PC-3 (cell line): ENCODE results near the gene TSNAX. TPM values are rescaled to one million over a fixed set of nuclear protein-coding genes. Genes with fewer than 3 reads are reported as not detected.

Experiments used
- ATAC-seq: fragments of 200-7000 bp; cut with Tn5 transposase; 2 replicates; pipeline ENCODE4 v1.9.1; 2020; ENCODE audit warnings: mild to moderate bottlenecking, moderate library complexity
- BruUV-seq: library from RNA; stranded (reverse); fragments of 400-500 nt; replicated peaks from 2 replicates; lab custom pipeline; 2021; lab: Mats Ljungman, UMichigan
- CTCF ChIA-PET: fragments of 300-600 bp; sonication (Branson Sonifier 250); formaldehyde crosslinking; loops from one replicate; lab custom pipeline; 2022; ENCODE audit warnings: antibody characterized with exemption; lab: Charles Lee
- POLR2A ChIA-PET: fragments of 300-600 bp; sonication (Branson Sonifier 250); formaldehyde crosslinking; loops from one replicate; lab custom pipeline; 2022; ENCODE audit warnings: antibody characterized with exemption; ENCODE audit not compliant: unreplicated experiment; lab: Charles Lee
- DNase-seq: peaks from one replicate; pipeline ENCODE4 v3.0.0-alpha.2; 2015
- H2AFZ ChIP-seq: fragments of 300-600 bp; sonication (generic); 2 replicates; pipeline ENCODE4 v1.6.0; 2016; ENCODE audit warnings: antibody characterized with exemption, low read length
- H3F3A ChIP-seq: fragments of 300-600 bp; sonication (generic); one replicate; pipeline ENCODE4 v1.6.0; 2017; ENCODE audit warnings: antibody characterized with exemption, low read length, control low read depth, mild to moderate bottlenecking; ENCODE audit not compliant: unreplicated experiment
- H3K27ac ChIP-seq: fragments of 300-600 bp; sonication (generic); 2 replicates; pipeline ENCODE4 v1.5.1; 2016; ENCODE audit warnings: mild to moderate bottlenecking, low read length
- H3K27me3 ChIP-seq: fragments of 300-600 bp; sonication (generic); 2 replicates; pipeline ENCODE4 v1.6.1; 2016; ENCODE audit warnings: low read length, mixed read lengths
- H3K36me3 ChIP-seq: fragments of 300-600 bp; sonication (generic); 2 replicates; pipeline ENCODE4 v1.6.1; 2016; ENCODE audit warnings: low read depth, mixed run types, low read length, mixed read lengths
- H3K4me1 ChIP-seq: fragments of 300-600 bp; sonication (generic); 2 replicates; pipeline ENCODE4 v1.5.1; 2016; ENCODE audit warnings: low read length; ENCODE audit not compliant: insufficient read depth
- H3K4me2 ChIP-seq: fragments of 300-600 bp; sonication (generic); 2 replicates; pipeline ENCODE4 v1.6.0; 2016; ENCODE audit warnings: low read length
- H3K4me3 ChIP-seq: fragments of 300-600 bp; sonication (generic); 2 replicates; pipeline ENCODE4 v1.5.1; 2016; ENCODE audit warnings: mild to moderate bottlenecking, low read length, mixed read lengths
- H3K79me2 ChIP-seq: fragments of 300-600 bp; sonication (generic); 2 replicates; pipeline ENCODE4 v1.6.1; 2017; ENCODE audit warnings: low read length, mixed read lengths
- H3K9ac ChIP-seq: fragments of 300-600 bp; sonication (generic); 2 replicates; pipeline ENCODE4 v1.6.0; 2016; ENCODE audit warnings: mild to moderate bottlenecking, low read length
- H3K9me2 ChIP-seq: fragments of 300-600 bp; sonication (generic); replicated peaks from 2 replicates; pipeline ENCODE4 v1.6.1; 2016; ENCODE audit warnings: mixed run types, low read length, mixed read lengths
- H3K9me3 ChIP-seq: fragments of 300-600 bp; sonication (generic); 2 replicates; pipeline ENCODE4 v1.6.1; 2016; ENCODE audit warnings: low read length, mixed read lengths
- H4K20me1 ChIP-seq: fragments of 300-600 bp; sonication (generic); 2 replicates; pipeline ENCODE4 v1.6.1; 2016; ENCODE audit warnings: low read length, mixed read lengths
- CTCF ChIP-seq: fragments of 300-600 bp; sonication (generic); conservative IDR thresholded peaks from 2 replicates; pipeline ENCODE4 v1.5.1; 2017; ENCODE audit warnings: antibody characterized with exemption, low read depth, mild to moderate bottlenecking, low read length
- EZH2 ChIP-seq: fragments of 300-600 bp; sonication (generic); IDR thresholded peaks from one replicate; pipeline ENCODE4 v1.6.1; 2017; ENCODE audit warnings: antibody characterized with exemption, mild to moderate bottlenecking, low read length; ENCODE audit not compliant: unreplicated experiment
- EZH2phosphoT487 ChIP-seq: fragments of 300-600 bp; sonication (generic); IDR thresholded peaks from 2 replicates; pipeline ENCODE4 v1.6.1; 2018; ENCODE audit warnings: mild to moderate bottlenecking, antibody characterized with exemption, low read length, borderline replicate concordance
- intact Hi-C: fragments of 100-400 bp; cut with micrococcal nuclease; formaldehyde crosslinking; loops from 2 replicates; pipeline ENCODE4 v1.9.0; 2023
- total RNA-seq: library from RNA; depleted of rRNA; stranded (reverse); fragments of >200 nt; gene quantifications from 2 replicates; pipeline ENCODE4 v1.2.3, GENCODE V29; 2014

TSNAX gene
- total RNA-seq, 1 experiment from 2014 or later = 33.1 TPM

- H3F3A ChIP-seq = no peaks in the 10 kb centered on the region
- intact Hi-C loops = loop anchor here (5.0 kb wide), 1 partner anchor 69 kb away; no protein-coding TSS in a partner anchor
- H3K9me3 ChIP-seq = no peaks in the 10 kb centered on the region
- H3K27ac ChIP-seq = no peak overlapping the region
- H3K4me1 ChIP-seq = peaks cover 11% of the 10 kb centered on the region
- peaks cover 84% of the 10 kb centered on the region for H3K79me2 ChIP-seq
- H3K27me3 ChIP-seq = no peaks in the 10 kb centered on the region
- no peak overlapping the region for H3K9ac ChIP-seq
- no peak overlapping the region for H3K4me3 ChIP-seq
- 0 out of 2 replicates have a peak, but pooled peaks cover 4% of the 10 kb centered on the region for H4K20me1 ChIP-seq
- H2AFZ ChIP-seq = no peak overlapping the region
- peaks cover 13% of the 10 kb centered on the region for H3K36me3 ChIP-seq
- BruUV-seq = no TSS peak
- H3K4me2 ChIP-seq = no peak overlapping the region
- POLR2A ChIA-PET = no interaction called here
- CTCF ChIA-PET = interaction anchor here (0.6 kb wide), 1 partner anchor 67 kb away, joined by 3 read pairs; no protein-coding TSS in a partner anchor
- DNase-seq (no peak), ATAC-seq (no peak)
- TF ChIP-seq EZH2phosphoT487 (no peak), CTCF (no peak), EZH2 (no peak)
- no peaks in the 10 kb centered on the region for H3K9me2 ChIP-seq
Observed at GRCh38 chr1:231533240-231533639, 4.8 kb downstream of the TSNAX start.

- POLR2A ChIA-PET = no interaction called here
- H3K9ac ChIP-seq = no peak overlapping the region
- DNase-seq (no peak), ATAC-seq (no peak)
- H3K4me1 ChIP-seq = peaks cover 5% of the 10 kb centered on the region
- H3K4me3 ChIP-seq = no peak overlapping the region
- H3K4me2 ChIP-seq = no peak overlapping the region
- no peaks in the 10 kb centered on the region for H3K9me3 ChIP-seq
- no peaks in the 10 kb centered on the region for H3K27me3 ChIP-seq
- BruUV-seq = no TSS peak
- H3K36me3 ChIP-seq = peaks cover 27% of the 10 kb centered on the region
- no peak for TF ChIP-seq CTCF
- TF ChIP-seq EZH2 = no peak
- no peak for TF ChIP-seq EZH2phosphoT487
- H3K27ac ChIP-seq = no peak overlapping the region
- 0 out of 2 replicates have a peak, but pooled peaks cover 4% of the 10 kb centered on the region for H4K20me1 ChIP-seq
- intact Hi-C loops = loop anchor here (5.0 kb wide), 1 partner anchor 68 kb away; no protein-coding TSS in a partner anchor
- peaks cover 74% of the 10 kb centered on the region for H3K79me2 ChIP-seq
- no peaks in the 10 kb centered on the region for H3F3A ChIP-seq
- H2AFZ ChIP-seq = no peak overlapping the region
- H3K9me2 ChIP-seq = no peaks in the 10 kb centered on the region
- CTCF ChIA-PET = interaction anchor here (1.0 kb wide), 1 partner anchor 196 kb away, joined by 3 read pairs; no protein-coding TSS in a partner anchor
Observed at GRCh38 chr1:231534703-231535159, 6.3 kb downstream of the TSNAX start.

- Histone ChIP-seq H3K9ac (no peak overlapping the region), H3K79me2 (peaks cover 70% of the 10 kb centered on the region), H3K9me2 (no peaks in the 10 kb centered on the region), H3K4me3 (no peak overlapping the region), H2AFZ (no peak overlapping the region), H3K27me3 (no peaks in the 10 kb centered on the region), H3K9me3 (0 out of 2 replicates have a peak, but pooled peaks cover 4% of the 10 kb centered on the region), H3K27ac (no peak overlapping the region), H3K4me1 (no peaks in the 10 kb centered on the region), H3F3A (no peaks in the 10 kb centered on the region), H4K20me1 (0 out of 2 replicates have a peak, but pooled peaks cover 4% of the 10 kb centered on the region), H3K36me3 (peaks cover 38% of the 10 kb centered on the region), H3K4me2 (no peak overlapping the region)
- TF ChIP-seq EZH2phosphoT487 = no peak
- TF ChIP-seq EZH2 = no peak
- TF ChIP-seq CTCF = no peak
- intact Hi-C loops = no loop called here
- no TSS peak for BruUV-seq
- no peak for ATAC-seq
- ChIA-PET POLR2A (no interaction called here), CTCF (no interaction called here)
- no peak for DNase-seq
Observed at GRCh38 chr1:231536099-231536498, 7.6 kb downstream of the TSNAX start.
